ENCODE results near the gene SRPK1.

- TF ChIP-seq, protein P1, sequence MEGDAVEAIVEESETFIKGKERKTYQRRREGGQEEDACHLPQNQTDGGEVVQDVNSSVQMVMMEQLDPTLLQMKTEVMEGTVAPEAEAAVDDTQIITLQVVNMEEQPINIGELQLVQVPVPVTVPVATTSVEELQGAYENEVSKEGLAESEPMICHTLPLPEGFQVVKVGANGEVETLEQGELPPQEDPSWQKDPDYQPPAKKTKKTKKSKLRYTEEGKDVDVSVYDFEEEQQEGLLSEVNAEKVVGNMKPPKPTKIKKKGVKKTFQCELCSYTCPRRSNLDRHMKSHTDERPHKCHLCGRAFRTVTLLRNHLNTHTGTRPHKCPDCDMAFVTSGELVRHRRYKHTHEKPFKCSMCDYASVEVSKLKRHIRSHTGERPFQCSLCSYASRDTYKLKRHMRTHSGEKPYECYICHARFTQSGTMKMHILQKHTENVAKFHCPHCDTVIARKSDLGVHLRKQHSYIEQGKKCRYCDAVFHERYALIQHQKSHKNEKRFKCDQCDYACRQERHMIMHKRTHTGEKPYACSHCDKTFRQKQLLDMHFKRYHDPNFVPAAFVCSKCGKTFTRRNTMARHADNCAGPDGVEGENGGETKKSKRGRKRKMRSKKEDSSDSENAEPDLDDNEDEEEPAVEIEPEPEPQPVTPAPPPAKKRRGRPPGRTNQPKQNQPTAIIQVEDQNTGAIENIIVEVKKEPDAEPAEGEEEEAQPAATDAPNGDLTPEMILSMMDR (conservative IDR thresholded peaks at IDR 0.05; ENCODE audit: low read depth, low read length), result no peak
- TF ChIP-seq EZH2phosphoT487 (IDR thresholded peaks at IDR 0.05; ENCODE audit: borderline replicate concordance, low read length), result no peak
These were observed 33.4 kb upstream of the SRPK1 start for GRCh38 chr6:35954333-35954732.

Measured in PC-3 (cell line).